Aorta (tissue), 5 donors: ENCODE results near the gene ZNF182. TPM values are rescaled to one million over a fixed set of nuclear protein-coding genes. Genes with fewer than 3 reads are reported as not detected.
"Not testable (repeated sequence)": the region's sequence is repeated elsewhere in the genome, so short reads cannot be mapped to it uniquely, and the experiment has no call there.

Experiments
- ATAC-seq: fragments of 200-7000 bp; cut with Tn5 transposase; one replicate; pipeline ENCODE4 v1.9.1; 2022; ENCODE audit warnings: moderate library complexity; ENCODE audit not compliant: low FRiP score
- DNase-seq, 2 donors: peaks; one replicate each; pipeline ENCODE4 v3.0.0-alpha.2; 2020
- H3K27ac ChIP-seq, 2 donors: one replicate each; pipeline ENCODE4 v1.5.1; 2013; ENCODE audit warnings: low read length in 2 of 2, mild to moderate bottlenecking in 2 of 2, moderate library complexity in 2 of 2, control low read depth in 1 of 2, inconsistent platforms in 1 of 2, low read depth in 1 of 2
- H3K27me3 ChIP-seq, 2 donors: one replicate each; pipeline ENCODE4 v1.6.1; 2013; ENCODE audit warnings: control low read depth in 1 of 2, low read length in 1 of 2, mild to moderate bottlenecking in 1 of 2, moderate library complexity in 1 of 2; ENCODE audit not compliant: insufficient read depth in 2 of 2, control insufficient read depth in 1 of 2
- H3K36me3 ChIP-seq, 2 donors: one replicate each; pipeline ENCODE4 v1.6.1; 2013; ENCODE audit warnings: control low read depth in 1 of 2, low read length in 1 of 2, mild to moderate bottlenecking in 1 of 2; ENCODE audit not compliant: insufficient read depth in 2 of 2, control insufficient read depth in 1 of 2
- H3K4me1 ChIP-seq, 2 donors: one replicate each; pipeline ENCODE4 v1.6.1; 2013; ENCODE audit warnings: low read length in 2 of 2, control low read depth in 1 of 2, mild to moderate bottlenecking in 1 of 2, moderate library complexity in 1 of 2; ENCODE audit not compliant: insufficient read depth in 2 of 2, control insufficient read depth in 1 of 2
- H3K4me3 ChIP-seq, 2 donors: one replicate each; pipeline ENCODE4 v1.5.1; 2013; ENCODE audit warnings: low read length in 2 of 2, control low read depth in 1 of 2, mild to moderate bottlenecking in 1 of 2
- H3K9me3 ChIP-seq: one replicate; pipeline ENCODE4 v1.6.1; 2013; ENCODE audit warnings: mild to moderate bottlenecking, low read length; ENCODE audit not compliant: control insufficient read depth
- WGBS, 2 donors: extraction: QIAGEN DNeasy Blood & Tissue Kit; methylation state at CpG; one replicate each; pipeline ENCODE4 v1.1.7; 2013; 5-methylcytosine and 5-hydroxymethylcytosine counted together
- intact Hi-C, 2 donors: fragments of 100-400 bp; cut with DNase I; formaldehyde crosslinking; loops; one replicate each; pipeline versions ENCODE4 v1.14.2 to v1.15.0; 2022
- polyA plus RNA-seq, 2 donors: library from polyadenylated mRNA; stranded (reverse); fragments of 200-250 nt; gene quantifications; one replicate each; pipeline ENCODE4 v1.2.3, GENCODE V29; 2013
- total RNA-seq, 2 donors: library from RNA; stranded (reverse); fragmentation: NEBNext Ultra II Directional; extraction: Animal tissue kit (Norgen Biotek cat#: 25700); gene quantifications; one replicate each; pipeline ENCODE4 v1.2.1, GENCODE V29; 2021
- donor health status: healthy with polysubstance abuse.
- donor health status: Bipolar disorder and iron deficiency.
- donor health status: DM: no; HTN: no; CAD: no.
- donor health status: DM: no; HTN: no; CAD: no.
- donor health status: DM: yes; HTN: yes; CAD: no.

ZNF182 gene
- total and polyA plus RNA-seq, 4 donors: 2.1 to 7.4 (median 5.0) TPM

DNA sequence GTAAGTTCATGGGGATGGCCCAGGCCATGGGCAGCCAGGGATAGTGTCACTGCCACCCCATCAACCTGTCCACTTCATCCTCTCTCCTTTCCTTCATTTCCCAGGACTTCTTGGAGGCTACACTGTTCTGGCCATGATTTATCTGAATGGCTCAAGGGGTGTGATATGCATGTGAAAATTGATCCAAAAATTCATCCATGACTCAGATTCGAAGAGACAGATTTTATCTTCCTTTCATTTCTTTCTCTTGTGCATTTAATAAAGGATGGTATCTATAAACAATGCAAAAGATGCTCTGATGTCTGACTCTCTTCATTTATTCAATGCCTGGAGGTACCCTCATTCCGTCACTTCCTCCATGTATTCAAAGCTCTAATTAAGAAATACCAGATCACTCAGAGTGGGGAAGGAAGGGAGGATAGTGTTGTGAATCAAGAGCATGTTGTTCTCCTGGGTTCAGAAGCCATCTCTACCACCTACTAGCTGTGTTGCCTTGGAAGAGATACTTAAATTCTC, 5.7 kb upstream of the ZNF182 start:
- H3K4me3 ChIP-seq, H3K9me3 ChIP-seq, ATAC-seq, DNase-seq, H3K27ac ChIP-seq, H3K27me3 ChIP-seq, intact Hi-C loops, H3K36me3 ChIP-seq, H3K4me1 ChIP-seq: not testable (repeated sequence)
- WGBS, 2 donors: no CpG with 5 or more reads among the region's 2 CpGs

DNA sequence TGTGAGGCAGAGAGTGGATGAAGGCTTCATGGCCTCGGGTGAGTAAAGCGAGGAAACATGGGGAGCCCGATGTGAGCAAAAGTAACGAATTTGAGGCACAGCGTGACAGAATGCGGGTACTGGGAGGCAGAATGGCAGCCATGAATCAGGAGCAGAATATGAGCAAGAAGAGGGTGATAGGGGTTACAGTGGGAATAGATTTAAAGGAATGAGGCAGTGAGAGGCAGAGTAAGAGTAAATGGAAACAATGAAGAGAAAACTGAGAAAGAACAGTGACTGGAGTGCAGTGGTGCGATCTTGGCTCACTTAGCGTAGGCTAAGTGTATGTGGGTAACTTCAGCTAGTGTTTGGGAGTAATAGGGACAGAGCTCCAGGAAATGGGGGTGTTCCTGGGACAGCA, 2.9 kb upstream of the ZNF182 start, which contains the start of gene SPACA5:
Gene SPACA5, plus strand, starts transcription at position 301 of the 400 bp plus-strand sequence. CDS start 815 bp downstream, outside the sequence.
- H3K9me3 ChIP-seq, H3K36me3 ChIP-seq, ATAC-seq, intact Hi-C loops, H3K27me3 ChIP-seq, DNase-seq, H3K4me1 ChIP-seq, H3K4me3 ChIP-seq, H3K27ac ChIP-seq: not testable (repeated sequence)
- WGBS, 2 donors: no CpG with 5 or more reads among the region's 8 CpGs

DNA sequence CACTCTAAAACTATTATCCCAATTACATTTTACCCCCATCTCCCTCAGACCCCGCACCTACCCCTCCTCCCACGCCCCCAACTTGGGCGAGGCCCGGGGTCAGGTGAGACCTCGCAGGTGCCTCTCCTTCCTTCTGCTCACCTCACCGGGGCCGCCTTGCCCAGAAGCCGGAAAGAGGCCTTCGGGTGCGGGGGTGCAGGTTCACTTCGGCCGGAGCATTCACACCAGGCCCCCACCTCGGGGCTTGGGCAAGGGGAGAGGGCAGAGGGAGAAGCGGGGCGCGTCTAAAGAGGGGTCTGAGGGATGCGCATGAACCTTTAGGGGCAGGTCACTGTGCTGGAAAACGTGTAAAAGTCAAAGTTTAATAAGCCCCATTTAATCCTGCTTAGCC, 427 bp downstream of the ZNF182 start:
- H3K27ac ChIP-seq: no peak overlapping the region
- intact Hi-C loops: no loop called here
- no peaks in the 10 kb centered on the region for H3K9me3 ChIP-seq
- 1 to 29% methylated on average over 18 of the region's 18 CpGs for WGBS, 2 donors
- H3K4me1 ChIP-seq: no peaks in the 10 kb centered on the region
- DNase-seq (no peak), ATAC-seq (peak; percentile 9)
- peak overlapping the region; percentile 52 to 80 for H3K4me3 ChIP-seq
- H3K27me3 ChIP-seq: no peaks in the 10 kb centered on the region
- H3K36me3 ChIP-seq: no peaks in the 10 kb centered on the region

DNA sequence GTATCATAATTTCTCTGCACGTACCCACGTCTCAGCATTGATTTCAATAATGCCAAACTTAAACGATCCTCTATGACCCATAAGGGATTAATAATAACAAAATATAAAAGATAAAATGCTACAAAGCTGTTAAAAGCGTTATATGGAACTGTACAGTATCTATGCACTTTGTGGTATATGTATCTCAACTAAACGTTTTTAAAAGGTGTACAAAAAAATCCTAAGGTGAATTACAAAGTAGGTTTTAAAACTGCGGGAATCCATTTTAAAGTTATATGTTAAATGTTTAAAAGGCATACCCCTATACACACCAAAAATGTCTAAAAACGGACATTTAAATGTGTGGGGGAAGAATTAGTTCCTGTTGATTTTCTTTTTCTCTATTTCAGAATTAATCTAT, 860 bp downstream of the ZNF182 start:
- H3K27me3 ChIP-seq: no peaks in the 10 kb centered on the region
- H3K4me1 ChIP-seq: no peaks in the 10 kb centered on the region
- ATAC-seq: no peak
- H3K36me3 ChIP-seq: no peaks in the 10 kb centered on the region
- H3K4me3 ChIP-seq: peak overlapping the region in 1 of 2 donors; percentile 52
- intact Hi-C loops: no loop called here
- no peak for DNase-seq
- no peak overlapping the region for H3K27ac ChIP-seq
- WGBS, 2 donors: 42 to 45% methylated on average over 7 of the region's 7 CpGs
- H3K9me3 ChIP-seq: no peaks in the 10 kb centered on the region

DNA sequence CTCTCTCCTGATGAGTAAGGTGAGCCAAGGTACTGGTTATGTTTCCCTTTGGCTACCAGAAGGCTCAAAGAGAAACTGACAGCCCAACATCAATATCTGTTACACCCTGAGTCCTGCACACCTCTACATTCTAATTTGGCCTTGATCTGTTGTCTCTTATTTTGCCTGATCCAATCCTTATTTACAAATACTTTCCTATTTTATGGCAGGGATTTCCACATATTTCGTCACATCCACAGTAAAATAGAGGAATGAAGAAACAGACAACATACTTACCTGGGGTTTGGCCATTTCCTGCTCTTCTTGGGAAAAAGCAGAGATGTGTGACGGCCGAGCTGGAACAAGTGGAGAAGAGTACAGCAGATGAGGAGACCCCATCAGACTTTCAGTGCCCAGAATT, 1.5 kb downstream of the ZNF182 start:
- intact Hi-C loops: no loop called here

DNA sequence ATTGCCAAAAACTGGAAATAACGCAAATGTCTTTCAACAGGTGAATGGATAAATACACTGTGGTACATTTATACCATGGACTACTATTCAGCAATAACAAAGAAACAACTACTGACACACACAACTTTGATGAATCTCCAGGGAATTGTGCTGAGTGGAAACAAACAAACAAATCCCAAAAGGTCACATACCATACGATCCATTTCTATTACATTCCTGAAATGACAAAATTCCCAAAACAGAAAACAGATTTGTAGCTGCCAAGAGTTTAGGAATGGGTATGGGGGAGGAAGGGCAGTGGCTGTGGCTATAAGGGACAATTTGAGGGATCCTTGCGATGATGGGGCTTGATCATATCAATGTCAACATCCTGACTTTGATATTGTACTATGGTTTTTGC, 2.5 kb downstream of the ZNF182 start:
- 69 to 80% methylated on average over 3 of the region's 3 CpGs for WGBS, 2 donors
- Histone ChIP-seq H3K9me3 (no peaks in the 10 kb centered on the region), H3K4me1 (no peaks in the 10 kb centered on the region), H3K4me3 (no peak overlapping the region), H3K36me3 (no peaks in the 10 kb centered on the region), H3K27ac (no peak overlapping the region), H3K27me3 (no peaks in the 10 kb centered on the region)
- ATAC-seq (no peak), DNase-seq (no peak)
- intact Hi-C loops: no loop called here

More for the DNA sequence above, 1.5 kb downstream of the ZNF182 start:
- H3K36me3 ChIP-seq: no peaks in the 10 kb centered on the region
- DNase-seq: no peak
- no peaks in the 10 kb centered on the region for H3K27me3 ChIP-seq
- no peak overlapping the region for H3K27ac ChIP-seq
- 76 to 77% methylated on average over 3 of the region's 3 CpGs for WGBS, 2 donors
- H3K4me1 ChIP-seq: no peaks in the 10 kb centered on the region
- no peak for ATAC-seq
- no peaks in the 10 kb centered on the region for H3K9me3 ChIP-seq
- no peak overlapping the region for H3K4me3 ChIP-seq

DNA sequence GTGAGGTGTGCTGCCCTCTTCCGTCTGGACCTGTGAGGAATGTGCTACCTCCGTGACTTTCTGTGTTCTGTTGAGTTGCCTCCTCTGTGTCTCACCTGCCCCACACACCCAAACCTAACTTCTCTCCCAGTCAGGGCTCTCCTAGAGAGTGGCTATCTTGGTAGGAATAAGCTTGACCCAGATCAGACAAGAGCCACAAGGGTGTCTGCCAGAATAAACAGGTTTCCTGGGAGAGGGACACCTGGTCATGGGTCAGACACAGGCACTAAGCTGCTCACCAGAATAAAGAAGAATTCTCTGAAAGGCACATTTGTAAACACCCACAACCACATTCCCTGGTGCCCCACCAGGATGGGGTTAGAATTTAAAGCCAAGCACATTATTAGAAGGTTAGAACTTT, 11.1 kb downstream of the ZNF182 start:
- H3K27me3 ChIP-seq: no peaks in the 10 kb centered on the region
- no peaks in the 10 kb centered on the region for H3K9me3 ChIP-seq
- no peaks in the 10 kb centered on the region for H3K4me1 ChIP-seq
- H3K27ac ChIP-seq: no peak overlapping the region
- no peak overlapping the region for H3K4me3 ChIP-seq
- H3K36me3 ChIP-seq: no peaks in the 10 kb centered on the region
- intact Hi-C loops: no loop called here
- ATAC-seq (no peak), DNase-seq (no peak)
- 78 to 97% methylated on average over 2 of the region's 2 CpGs for WGBS, 2 donors

DNA sequence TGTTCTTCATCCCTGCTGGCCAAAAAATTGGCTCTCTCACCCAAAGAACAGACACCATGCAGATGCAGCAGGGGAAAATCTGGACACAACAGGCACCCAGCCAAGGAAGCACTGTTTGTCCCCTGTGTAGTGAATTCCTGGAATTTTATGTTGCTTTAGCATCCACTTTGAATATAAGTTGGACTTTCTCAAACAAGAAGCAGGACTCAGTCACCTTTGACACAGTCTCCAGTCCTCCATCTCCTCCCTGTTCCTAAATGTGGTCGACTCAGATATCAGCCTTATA, 11.8 kb downstream of the ZNF182 start:
- Histone ChIP-seq H3K4me1 (no peaks in the 10 kb centered on the region), H3K4me3 (no peak overlapping the region), H3K27me3 (no peaks in the 10 kb centered on the region), H3K27ac (no peak overlapping the region), H3K36me3 (no peaks in the 10 kb centered on the region), H3K9me3 (no peaks in the 10 kb centered on the region)
- intact Hi-C loops: no loop called here
- WGBS, 2 donors: 75 to 91% methylated on average over 1 of the region's 1 CpG
- ATAC-seq: no peak
- no peak for DNase-seq

DNA sequence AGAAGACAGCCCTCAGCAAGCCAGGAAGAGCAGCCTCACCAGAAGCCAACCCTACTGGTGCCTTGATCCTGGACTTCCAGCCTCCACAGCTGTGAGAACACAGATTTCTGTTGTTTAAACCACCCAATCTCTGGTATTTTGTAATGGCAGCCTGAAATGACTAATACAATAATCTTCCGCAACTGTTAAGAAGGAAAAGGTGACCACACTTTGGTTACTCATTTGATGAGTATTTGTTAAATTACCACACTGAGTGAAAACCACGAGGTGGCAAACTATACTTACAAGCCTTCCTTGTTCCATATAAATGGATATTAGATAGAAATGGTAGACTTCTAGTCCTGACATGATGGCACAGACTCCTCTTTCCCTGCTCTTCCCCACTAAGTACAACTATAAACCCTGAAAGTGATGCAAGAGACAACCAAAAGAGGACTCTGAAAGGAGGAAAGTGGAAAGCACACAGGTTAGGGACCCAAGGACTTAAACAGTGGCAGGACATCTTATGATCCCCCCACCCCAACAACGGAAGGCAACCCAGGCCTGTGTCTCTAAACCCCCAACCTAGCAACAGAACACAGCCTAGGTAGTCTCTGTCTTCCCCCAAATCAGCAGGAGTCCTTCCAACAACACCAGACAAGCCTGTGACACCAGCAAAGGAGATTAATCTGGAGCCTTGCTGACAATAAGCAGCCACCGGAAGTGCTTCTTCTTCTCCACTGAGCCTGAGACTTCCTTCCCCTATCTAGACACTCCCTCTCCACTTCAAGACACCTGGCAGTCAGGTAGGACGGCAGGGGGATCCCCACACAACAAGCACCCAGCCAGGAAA, 12.3 kb downstream of the ZNF182 start:
- Histone ChIP-seq H3K9me3 (no peaks in the 10 kb centered on the region), H3K27me3 (no peaks in the 10 kb centered on the region), H3K36me3 (no peaks in the 10 kb centered on the region), H3K4me1 (no peaks in the 10 kb centered on the region), H3K4me3 (no peak overlapping the region), H3K27ac (no peak overlapping the region)
- intact Hi-C loops: no loop called here
- WGBS, 2 donors: 72 to 95% methylated on average over 5 of the region's 5 CpGs
- ATAC-seq (no peak), DNase-seq (no peak)
